Heart right ventricle (tissue), 16 donors: ENCODE measurements around the gene FUT7. TPM values are rescaled to one million over a fixed set of nuclear protein-coding genes. Genes with fewer than 3 reads are reported as not detected.
A peak's percentile ranks its signal among the peaks of the same experiment; 100 is the strongest.

Experiments
- ATAC-seq, 8 donors: fragments of 200-7000 bp; cut with Tn5 transposase; one replicate each; pipeline ENCODE4 v1.9.1; 2020; ENCODE audit warnings: mild to moderate bottlenecking in 8 of 8, moderate library complexity in 8 of 8, moderate number of reproducible peaks in 1 of 8
- DNase-seq, 2 donors: peaks; one replicate each; pipeline ENCODE4 v3.0.0-alpha.2; 2020
- H3K27ac ChIP-seq, 10 donors: fragments of 200-600 bp; sonication (generic) in 2 of 10; one replicate each; pipeline versions ENCODE4 v1.5.0 to v1.8.0; 2020 to 2022; ENCODE audit warnings: mild to moderate bottlenecking in 3 of 10
- H3K27me3 ChIP-seq, 7 donors: fragments of 200-600 bp; one replicate each; pipeline ENCODE4 v1.8.0; 2021 to 2022; ENCODE audit warnings: mild to moderate bottlenecking in 2 of 7
- H3K36me3 ChIP-seq, 9 donors: fragments of 200-600 bp; sonication (generic) in 1 of 9; one replicate each; pipeline versions ENCODE4 v1.5.0 to v1.8.0; 2020 to 2022; ENCODE audit warnings: mild to moderate bottlenecking in 2 of 9
- H3K4me1 ChIP-seq, 9 donors: fragments of 200-600 bp; sonication (generic) in 1 of 9; one replicate each; pipeline versions ENCODE4 v1.5.0 to v1.8.0; 2020 to 2022; ENCODE audit warnings: mild to moderate bottlenecking in 4 of 9
- H3K4me3 ChIP-seq, 10 donors: fragments of 200-600 bp; sonication (generic) in 2 of 10; one replicate each; pipeline versions ENCODE4 v1.5.0 to v1.8.0; 2020 to 2022; ENCODE audit warnings: mild to moderate bottlenecking in 7 of 10, moderate library complexity in 2 of 10
- H3K9me3 ChIP-seq, 11 donors: fragments of 200-600 bp in 10 of 11; sonication (generic) in 2 of 11; one replicate each; pipeline versions ENCODE4 v1.5.0 to v1.8.0; 2013 to 2022; ENCODE audit warnings: mild to moderate bottlenecking in 2 of 11, control low read depth in 1 of 11, moderate library complexity in 1 of 11
- CTCF ChIP-seq, 9 donors: fragments of 200-600 bp; sonication (generic) in 2 of 9; IDR thresholded peaks; one replicate each; pipeline versions ENCODE4 v1.5.0 to v1.8.0; 2021 to 2022; ENCODE audit warnings: antibody characterized with exemption in 9 of 9, mild to moderate bottlenecking in 5 of 9, moderate library complexity in 1 of 9
- WGBS, 2 donors: extraction: QIAGEN DNeasy Blood & Tissue Kit; methylation state at CpG; one replicate each; pipeline ENCODE4 v1.1.7; 2013; ENCODE audit warnings: inconsistent platforms in 1 of 2; 5-methylcytosine and 5-hydroxymethylcytosine counted together
- intact Hi-C, 10 donors: fragments of 100-400 bp; cut with DNase I; formaldehyde crosslinking; loops; one replicate each; pipeline versions ENCODE4 v1.11.1 to v1.14.2; 2022
- polyA plus RNA-seq, 2 donors: library from polyadenylated mRNA; stranded (reverse); fragments of 200-250 nt; gene quantifications; one replicate each; pipeline ENCODE4 v1.2.3, GENCODE V29; 2013
- total RNA-seq, 10 donors: library from RNA; stranded (reverse); fragmentation: NEBNext Ultra II Directional in 3 of 10; extraction: Animal tissue kit (Norgen Biotek cat#: 25700) in 3 of 10; gene quantifications; one replicate each; pipeline versions ENCODE4 v1.2.1 to v1.2.4, GENCODE V29; 2021 to 2023
- donor health status: Arrhythmogenic right ventricular cardiomyopathy.
- donor health status: ischemic (EF 13 %, LVEDD 7.1; RV severe dilation, severe dysfunction).
- donor health status: healthy with polysubstance abuse.
- donor health status: DM: no; HTN: yes; CAD: no.
- donor health status: DM: no; HTN: no; CAD: no.
- donor health status: ischemic (EF 25% LVEDD 6.9; RV normal size, moderate dysfunction).
- donor health status: ischemic (EF 25% LVEDD 5.7; RV mildly dilated, moderate dysfunction).
- donor health status: healthy.
- donor health status: DM: yes; HTN: yes; CAD: no.
- donor health status: Ischemic cardiomyopathy.
- donor health status: ischemic (EF 35%, LVEDD 5.7; RV mildly dilated, moderate dysfunction).
- donor health status: nonischemic (EF 11% LVEDD 7.7; RV severe dilation, severe dysfunction).
- donor health status: DM: yes; HTN: yes; CAD: no.
- donor health status: PGD.
- donor health status: ischemic (EF 29% LVEDD 5.4; RV normal size, mild dysfunction).
- donor health status: nonischemic (EF 23%, LVEDD 6.1; RV moderate dilation, normal function).

Gene FUT7
- total and polyA plus RNA-seq, 12 donors, result 0.07 to 0.30 (median 0.15) TPM; not detected in 5

- DNase-seq (no peak), ATAC-seq (peak in 1 of 8 donors; percentile 1)
- peaks cover 0 to 15% (median 9%) of the 10 kb centered on the region in 7 donors for H3K27me3 ChIP-seq
- peaks cover 7 to 47% (median 16%) of the 10 kb centered on the region in 9 donors for H3K4me1 ChIP-seq
- no peaks in the 10 kb centered on the region for H3K9me3 ChIP-seq
- intact Hi-C loops, result no loop called here
- 83 to 89% methylated on average over 2 of the region's 2 CpGs for WGBS, 2 donors
- H3K4me3 ChIP-seq, result peak overlapping the region in 6 of 10 donors; percentile 44 to 58 (median 52)
- TF ChIP-seq CTCF (IDR thresholded peaks at IDR 0.05), result no peak
- peak overlapping the region in 9 of 10 donors; percentile 51 to 86 (median 85) for H3K27ac ChIP-seq
- H3K36me3 ChIP-seq, result no peaks in the 10 kb centered on the region
Observed at GRCh38 chr9:137071282-137071681, 39.4 kb upstream of the FUT7 start.

GRCh38 chr9:137070906-137071275 is 39.0 kb upstream of the FUT7 start:
- peak in 4 of 9 donors; percentile 10 to 42 (median 19) for TF ChIP-seq CTCF (IDR thresholded peaks at IDR 0.05)
- Histone ChIP-seq H3K9me3 (no peaks in the 10 kb centered on the region), H3K4me1 (peaks cover 7 to 46% (median 16%) of the 10 kb centered on the region in 9 donors), H3K27ac (peak overlapping the region; percentile 59 to 86 (median 82)), H3K36me3 (no peaks in the 10 kb centered on the region), H3K27me3 (peaks cover 0 to 15% (median 9%) of the 10 kb centered on the region in 7 donors), H3K4me3 (peak overlapping the region in 9 of 10 donors; percentile 12 to 58 (median 50))
- 9 to 18% methylated on average over 6 of the region's 6 CpGs for whole genome bisulfite sequencing, 2 donors
- DNase-seq, result peak; percentile 74 to 81
- intact Hi-C loops, result loop anchor here in 1 of 10 donors (1.0 kb wide), 1 partner anchor 25 kb away; the partner anchor contains the start of gene NPDC1
- peak; percentile 36 to 78 (median 58) for ATAC-seq

- intact Hi-C loops, result loop anchor here in 1 of 10 donors (1.0 kb wide), 1 partner anchor 24 kb away; the partner anchor contains the start of gene NPDC1
- Histone ChIP-seq H3K27me3 (peaks cover 0 to 15% (median 9%) of the 10 kb centered on the region in 7 donors), H3K9me3 (no peaks in the 10 kb centered on the region), H3K27ac (peak within 1 kb of the TSS; percentile 59 to 86 (median 82)), H3K4me3 (peak within 1 kb of the TSS in 9 of 10 donors; percentile 12 to 58 (median 50)), H3K36me3 (no peaks in the 10 kb centered on the region), H3K4me1 (peaks cover 7 to 45% (median 16%) of the 10 kb centered on the region in 9 donors)
- WGBS, 2 donors, result 1% methylated on average over 74 of the region's 74 CpGs
- peak; percentile 88 to 97 (median 94) for ATAC-seq
- TF ChIP-seq CTCF (IDR thresholded peaks at IDR 0.05), result no peak
- peak; percentile 87 to 88 for DNase-seq
Observed at GRCh38 chr9:137070201-137070905, 38.5 kb upstream of the FUT7 start, which contains the start of gene SAPCD2. Gene SAPCD2, minus strand, starts transcription at chr9:137070557. Its CDS starts 97 bp downstream, at chr9:137070460.

- Histone ChIP-seq H3K27ac (no peak overlapping the region), H3K9me3 (no peaks in the 10 kb centered on the region), H3K4me3 (peak overlapping the region in 2 of 10 donors; percentile 44 to 58), H3K36me3 (no peaks in the 10 kb centered on the region), H3K27me3 (peaks cover 0 to 15% (median 9%) of the 10 kb centered on the region in 7 donors), H3K4me1 (peaks cover 7 to 42% (median 16%) of the 10 kb centered on the region in 9 donors)
- intact Hi-C loops, result loop anchor here in 2 of 10 donors (1.0 to 10.0 kb wide), 2 partner anchors 23 to 285 kb away; partner anchors contain the start of gene NPDC1 (in 1 of the 2)
- WGBS, 2 donors, result 8 to 10% methylated on average over 40 to 52 of the region's 52 CpGs
- DNase-seq (peak in 1 of 2 donors; percentile 19), ATAC-seq (no peak)
- no peak for TF ChIP-seq CTCF (IDR thresholded peaks at IDR 0.05)
Observed at GRCh38 chr9:137069508-137070091, 37.7 kb upstream of the FUT7 start.
